HG03354 (cell line): Measurements from ENCODE around the gene CPT1B.

Experiments used
- ATAC-seq: cut with Tn5 transposase; IDR thresholded peaks from one replicate; pipeline ENCODE4 v1.9.1; 2021; ENCODE audit warnings: mild to moderate bottlenecking; ENCODE audit not compliant: unreplicated experiment, poor library complexity, severe bottlenecking

Gene CPT1B

DNA sequence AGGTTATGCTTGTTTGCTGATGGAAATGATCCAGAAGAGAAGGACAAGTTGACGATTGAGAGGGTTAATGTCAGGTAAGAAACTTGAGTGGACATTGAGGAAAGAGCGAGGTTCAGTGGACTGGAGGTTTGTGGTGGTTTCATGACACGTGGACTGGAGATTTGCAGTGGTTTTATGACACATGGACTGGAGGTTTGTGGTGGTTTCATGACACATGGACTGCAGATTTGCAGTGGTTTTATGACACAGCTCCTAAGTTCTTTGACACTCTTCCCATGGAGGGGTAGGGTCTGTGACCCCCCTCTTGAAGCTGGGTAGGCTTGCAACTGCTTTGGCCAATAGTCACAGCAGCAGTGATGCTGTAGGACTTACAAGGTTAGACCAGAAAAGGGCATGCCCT lies 17.0 kb upstream of the CPT1B start:
- no peak for ATAC-seq

DNA sequence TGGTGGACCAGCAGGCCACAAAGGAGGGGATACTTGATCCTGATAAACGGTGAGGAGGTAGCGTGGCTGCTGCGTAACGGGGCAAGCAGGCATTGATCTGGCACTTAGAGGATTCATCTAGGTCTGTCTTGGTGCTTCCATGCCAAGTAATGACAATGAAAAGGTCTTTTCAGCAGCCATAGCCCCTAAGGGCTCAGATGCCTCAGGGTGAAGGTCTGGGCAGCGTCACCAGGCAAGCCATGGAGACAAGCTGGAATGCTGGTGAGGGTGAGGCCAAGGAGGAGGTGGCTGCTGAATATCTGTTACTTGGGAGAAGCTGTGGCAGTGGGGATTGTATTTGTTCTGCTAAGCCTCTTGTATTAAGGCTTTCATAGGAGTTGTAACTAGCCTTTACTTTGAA lies 9.2 kb upstream of the CPT1B start:
- no peak for ATAC-seq

DNA sequence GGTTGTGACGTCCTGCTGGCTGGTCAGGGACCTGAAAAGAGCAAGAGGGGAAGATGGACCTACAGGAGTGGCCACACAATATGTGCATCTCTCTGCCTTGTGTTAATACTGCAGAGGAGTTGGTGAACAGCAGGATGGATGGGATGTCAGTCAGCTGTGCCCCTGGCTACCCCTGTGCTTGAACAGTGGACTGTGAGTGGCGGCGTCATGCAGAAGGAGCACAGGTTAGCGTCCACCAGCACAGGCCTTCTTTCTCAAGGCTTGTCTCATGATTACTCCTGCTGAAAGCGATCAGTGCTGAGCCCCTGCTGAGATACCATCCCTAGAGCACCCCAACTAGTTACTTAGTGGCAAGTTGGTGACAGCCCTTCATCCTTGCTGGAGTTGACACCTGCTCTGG lies 8.2 kb upstream of the CPT1B start:
- no peak for ATAC-seq

DNA sequence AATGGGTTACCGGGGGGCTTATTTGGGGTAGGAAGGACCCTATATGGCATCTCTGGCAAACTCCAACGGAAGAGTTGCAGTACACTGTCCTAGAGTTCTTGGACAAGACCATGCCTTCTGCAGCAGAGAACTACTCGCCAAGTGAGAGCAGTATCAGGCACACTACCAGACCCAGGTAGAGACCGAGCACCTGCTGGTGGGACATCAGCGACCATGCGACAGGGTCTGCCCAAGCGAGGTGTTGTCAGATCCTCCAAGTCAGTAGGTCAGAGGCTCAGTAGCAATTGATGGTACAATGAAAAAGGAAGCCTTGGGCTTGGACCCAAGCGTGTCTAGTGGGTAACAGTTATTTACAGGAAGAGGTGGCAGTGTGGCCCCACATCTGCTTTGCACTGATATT lies 7.6 kb upstream of the CPT1B start:
- ATAC-seq = no peak

DNA sequence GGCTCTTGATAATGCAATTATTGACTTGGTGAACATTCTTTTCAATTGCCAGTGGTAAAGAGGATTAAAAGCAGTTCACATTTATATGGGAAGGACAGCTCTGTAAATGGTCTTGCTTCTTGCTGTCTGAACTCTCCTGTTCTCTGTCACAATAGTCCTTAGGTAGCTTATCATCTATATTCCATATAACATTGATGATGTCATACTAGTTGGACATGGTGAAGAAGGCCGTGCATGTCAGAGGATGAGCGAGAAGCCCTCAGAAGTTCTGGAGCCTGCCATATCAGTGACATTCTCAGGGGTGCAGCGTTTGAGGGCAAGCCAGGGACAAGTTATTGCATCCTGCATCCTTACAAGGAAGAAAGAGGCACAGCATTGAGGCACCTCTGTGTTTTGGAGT lies 7.0 kb upstream of the CPT1B start:
- no peak for ATAC-seq

DNA sequence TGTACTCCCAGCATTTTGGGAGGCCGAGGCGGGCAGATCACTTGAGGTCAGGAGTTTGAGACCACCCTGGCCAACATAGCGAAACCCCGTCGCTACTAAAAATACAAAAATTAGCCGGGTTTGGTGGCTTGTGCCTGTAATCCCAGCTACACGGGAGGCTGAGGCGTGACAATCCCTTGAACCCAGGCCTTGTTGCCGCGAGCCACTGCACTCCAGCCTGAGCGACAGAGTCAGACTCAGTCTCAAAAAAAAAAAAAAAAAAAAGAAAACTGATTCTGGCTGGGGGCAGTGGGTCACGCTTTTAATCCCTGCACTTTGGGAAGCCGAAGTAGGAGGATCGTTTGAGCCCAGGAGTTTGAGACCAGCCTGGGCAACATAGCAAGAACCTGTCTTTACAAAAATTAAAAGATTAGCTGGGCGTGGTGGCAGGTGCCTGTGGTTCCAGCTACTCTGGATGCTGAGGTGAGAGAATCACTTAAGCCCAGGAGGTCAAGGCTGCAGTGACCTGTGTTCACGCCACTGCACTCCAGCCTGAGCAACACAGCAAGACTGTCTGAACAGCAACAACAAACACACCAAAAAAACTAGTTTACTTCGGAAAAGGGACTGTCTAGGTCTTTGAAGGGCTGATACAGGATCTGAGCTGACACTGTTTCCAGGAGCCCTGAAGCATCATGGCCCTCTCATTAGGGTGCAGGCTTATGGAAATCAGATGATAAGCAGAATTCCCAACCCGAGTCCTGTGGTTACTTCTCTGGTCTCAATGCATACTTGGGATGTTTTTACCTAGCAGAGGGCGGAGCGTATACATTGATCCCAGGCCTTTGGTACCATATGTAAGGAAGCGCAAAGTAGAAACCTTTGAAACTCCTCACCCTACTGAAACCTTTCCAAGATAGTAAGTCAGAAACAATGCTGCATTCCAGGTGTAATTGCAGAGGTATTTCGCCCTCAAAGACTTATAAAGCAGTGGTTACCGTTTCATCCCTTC lies 6.2 kb upstream of the CPT1B start:
- no peak for ATAC-seq

DNA sequence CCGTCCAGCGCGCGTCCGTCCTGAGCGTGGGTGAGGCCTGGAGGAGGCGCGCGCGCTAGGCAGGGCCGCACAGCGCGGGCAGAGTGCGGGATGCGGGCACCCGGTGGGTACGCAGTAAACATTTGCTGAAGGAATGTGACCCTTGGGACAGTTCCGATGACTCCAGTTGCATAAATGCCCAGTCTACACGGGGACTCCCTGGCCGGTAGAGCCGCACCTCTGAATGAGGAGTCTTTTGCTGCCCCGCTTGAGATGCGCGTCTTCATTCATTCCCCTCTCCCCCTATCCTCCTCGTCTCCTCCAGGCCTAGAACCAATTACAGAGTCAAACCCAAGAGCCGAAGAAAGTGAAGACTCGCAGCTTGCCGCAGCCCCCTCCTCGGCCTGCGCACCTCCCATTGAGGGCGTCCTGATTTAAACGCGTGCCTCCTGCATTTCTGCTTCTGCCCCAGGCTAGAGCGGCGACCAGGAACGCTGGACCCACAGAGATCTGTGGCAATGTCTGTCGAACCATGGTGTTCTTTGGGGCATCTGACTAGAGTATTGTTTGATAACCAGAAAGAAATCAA lies 5.2 kb upstream of the CPT1B start:
- peak; percentile 34 for ATAC-seq

DNA sequence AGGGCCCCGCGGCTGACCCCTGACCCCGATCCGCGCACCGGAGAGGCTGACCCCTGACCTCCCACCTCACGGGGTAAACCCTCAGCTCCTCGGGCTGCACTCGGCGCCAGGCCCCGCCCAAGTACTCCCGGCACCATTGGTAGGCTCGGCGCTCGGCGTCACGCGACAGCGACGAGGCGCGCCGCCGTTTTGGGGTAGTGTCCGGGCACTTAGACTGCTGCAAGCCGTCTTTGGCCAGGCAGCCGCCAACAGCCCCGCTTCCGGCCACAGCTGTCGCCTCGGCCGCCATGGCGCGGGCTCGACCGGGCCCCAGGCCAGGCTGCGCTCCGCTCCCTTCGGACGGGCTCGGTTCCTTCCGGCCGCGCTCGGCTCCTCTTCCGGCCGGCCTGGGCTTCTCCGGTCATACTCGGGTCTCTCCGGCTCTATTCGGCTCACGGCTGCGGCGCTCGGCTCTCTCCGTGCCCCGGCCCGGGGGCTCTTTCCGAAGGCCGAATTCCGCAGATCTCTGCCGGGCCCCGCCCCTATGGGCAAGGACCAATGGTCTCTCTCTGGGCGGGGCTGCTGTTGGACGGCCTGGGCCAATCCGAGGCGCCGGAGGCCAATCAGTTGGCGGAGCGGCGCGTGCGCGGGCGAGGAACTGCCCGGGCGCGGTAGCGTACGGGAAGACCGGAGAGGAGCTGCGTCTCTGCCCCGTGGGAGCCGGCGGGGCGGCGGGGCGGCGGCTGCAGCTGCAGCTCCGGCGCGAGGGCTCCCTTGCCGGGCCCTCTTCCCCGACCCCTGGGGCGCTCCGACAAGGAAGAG lies 4.5 kb upstream of the CPT1B start, which contains the start of gene CHKB:
Gene CHKB, minus strand, starts transcription at position 357 of the 801 bp plus-strand sequence. Its CDS starts 68 bp downstream, at position 289.
- peak; percentile 87 for ATAC-seq

DNA sequence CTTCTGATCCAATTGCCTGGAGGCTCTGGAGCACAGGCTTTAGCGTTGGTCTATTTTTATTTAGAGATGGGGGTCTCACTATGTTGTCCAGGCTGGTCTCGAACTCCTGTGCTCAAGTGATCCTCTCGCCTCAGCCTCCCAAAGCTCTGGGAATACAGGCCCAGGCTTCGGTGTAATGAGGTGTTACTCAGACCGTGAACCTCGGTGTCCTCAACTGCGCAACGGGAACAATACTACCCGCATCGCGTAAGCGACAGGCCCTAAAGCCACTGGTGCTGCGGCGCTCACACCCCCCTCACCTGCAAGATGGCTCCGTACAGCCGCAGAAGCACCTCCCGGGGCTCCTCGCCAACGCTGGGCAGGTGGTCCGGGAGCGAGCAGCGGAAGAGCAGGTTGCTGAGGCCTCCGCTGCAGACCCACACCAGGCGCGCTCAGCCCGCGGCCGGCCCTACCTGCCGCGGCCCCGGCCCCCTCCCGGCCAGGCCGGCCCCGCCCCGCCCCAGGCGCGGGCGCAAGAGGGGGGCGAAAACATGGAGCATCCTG lies 3.8 kb upstream of the CPT1B start:
- ATAC-seq = peak; percentile 29

DNA sequence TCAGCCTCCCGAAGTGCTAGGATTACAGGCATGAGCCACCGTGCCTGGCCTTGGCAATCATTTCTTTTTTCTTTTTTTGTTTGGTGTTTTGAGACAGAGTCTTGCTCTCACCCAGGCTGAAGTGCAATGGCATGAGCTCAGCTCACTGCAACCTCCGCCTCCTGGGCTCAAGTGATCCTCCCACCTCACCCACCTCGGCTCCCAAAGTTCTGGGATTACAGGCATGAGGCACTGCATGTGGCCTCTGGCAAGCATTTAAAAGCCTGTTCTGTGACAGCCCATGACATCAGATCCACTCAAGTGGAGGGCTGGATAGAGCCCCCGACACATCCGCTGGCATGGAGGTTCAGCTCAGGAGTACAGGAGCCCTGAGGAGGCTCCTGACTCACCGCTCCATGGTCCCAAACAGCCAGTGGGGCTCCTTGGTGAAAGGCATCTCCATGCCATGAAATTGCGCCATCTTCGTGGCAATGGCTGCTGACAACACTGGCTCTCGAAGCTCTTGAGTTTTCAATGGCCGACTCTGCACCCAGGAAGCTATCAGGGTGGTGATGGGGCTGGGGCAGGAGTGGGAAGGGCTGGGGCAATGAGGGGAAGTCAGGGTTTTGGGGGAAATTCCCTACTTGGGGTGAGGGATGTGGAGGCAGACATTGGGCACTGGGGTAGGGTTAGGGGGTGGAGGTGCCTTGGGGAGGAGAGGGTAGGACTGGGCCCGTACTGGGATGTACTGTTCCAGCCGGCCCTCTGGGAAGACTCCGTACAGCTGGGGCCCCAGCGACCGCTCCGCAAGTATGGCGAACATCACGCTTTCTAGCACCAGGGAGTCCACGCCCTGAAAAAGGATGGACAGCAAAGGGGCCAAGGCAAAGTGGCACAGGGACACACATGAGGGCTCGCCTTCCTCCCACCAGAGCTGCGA lies 3.1 kb upstream of the CPT1B start:
- ATAC-seq = no peak

DNA sequence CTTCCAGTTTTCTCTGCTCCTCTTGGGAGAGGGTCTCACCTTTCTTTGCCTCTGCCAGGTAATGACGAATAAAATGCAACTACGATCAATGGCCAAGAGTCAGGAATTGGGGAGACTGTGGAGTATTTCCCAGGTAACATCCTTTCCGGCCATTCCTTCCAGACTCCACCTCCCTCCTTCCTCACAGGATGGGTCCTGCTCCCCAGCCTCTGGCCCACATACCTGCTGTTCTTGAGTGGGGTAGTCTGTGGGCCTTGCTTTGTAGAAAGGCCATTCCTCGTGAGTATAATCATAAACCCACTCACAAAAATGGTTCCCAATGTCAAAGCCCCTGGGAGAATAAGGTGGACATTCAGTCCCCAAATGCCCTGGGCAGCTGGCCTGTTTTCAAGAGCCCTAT lies 1.5 kb upstream of the CPT1B start:
- ATAC-seq = no peak

DNA sequence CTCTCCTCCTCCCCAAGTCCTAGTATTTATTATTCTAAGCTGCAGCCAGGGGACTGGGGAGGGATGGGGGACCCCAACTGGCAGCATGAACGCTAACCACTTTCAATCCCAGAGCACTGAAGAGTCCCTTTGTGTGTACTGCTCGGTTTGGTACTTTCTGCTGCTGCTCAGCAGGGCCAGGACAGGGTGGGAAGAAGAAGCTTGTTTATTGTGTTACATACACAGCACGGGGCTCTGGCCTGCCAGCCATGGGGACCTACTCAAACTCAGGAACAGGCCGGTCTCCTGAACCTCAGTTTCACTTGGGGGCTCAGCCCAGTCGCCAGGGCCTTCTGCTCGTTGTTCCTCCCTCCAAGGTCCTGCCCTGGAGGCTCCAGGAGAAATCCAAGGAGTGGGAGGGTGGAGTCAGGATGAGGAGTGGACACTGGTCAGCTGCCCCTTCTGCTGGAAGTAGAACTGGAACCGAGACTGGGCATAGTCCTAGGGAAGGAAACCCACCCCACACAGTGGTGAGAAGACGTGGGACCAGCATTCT lies 616 bp upstream of the CPT1B start:
- no peak for ATAC-seq

DNA sequence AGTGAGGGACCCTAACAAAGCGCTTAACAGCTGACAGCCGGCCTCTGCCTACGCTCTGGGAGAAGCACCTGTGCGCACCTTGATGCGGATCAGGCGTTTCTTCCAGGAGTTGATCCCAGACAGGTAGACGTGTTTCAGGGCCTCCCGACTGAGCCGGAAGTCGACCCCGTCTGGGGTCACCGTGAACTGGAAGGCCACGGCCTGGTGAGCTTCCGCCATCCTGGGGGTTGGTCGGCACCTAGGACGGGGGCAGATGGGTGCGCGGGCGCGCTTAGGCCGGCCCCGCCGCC lies 585 bp downstream of the CPT1B start:
- ATAC-seq = no peak

DNA sequence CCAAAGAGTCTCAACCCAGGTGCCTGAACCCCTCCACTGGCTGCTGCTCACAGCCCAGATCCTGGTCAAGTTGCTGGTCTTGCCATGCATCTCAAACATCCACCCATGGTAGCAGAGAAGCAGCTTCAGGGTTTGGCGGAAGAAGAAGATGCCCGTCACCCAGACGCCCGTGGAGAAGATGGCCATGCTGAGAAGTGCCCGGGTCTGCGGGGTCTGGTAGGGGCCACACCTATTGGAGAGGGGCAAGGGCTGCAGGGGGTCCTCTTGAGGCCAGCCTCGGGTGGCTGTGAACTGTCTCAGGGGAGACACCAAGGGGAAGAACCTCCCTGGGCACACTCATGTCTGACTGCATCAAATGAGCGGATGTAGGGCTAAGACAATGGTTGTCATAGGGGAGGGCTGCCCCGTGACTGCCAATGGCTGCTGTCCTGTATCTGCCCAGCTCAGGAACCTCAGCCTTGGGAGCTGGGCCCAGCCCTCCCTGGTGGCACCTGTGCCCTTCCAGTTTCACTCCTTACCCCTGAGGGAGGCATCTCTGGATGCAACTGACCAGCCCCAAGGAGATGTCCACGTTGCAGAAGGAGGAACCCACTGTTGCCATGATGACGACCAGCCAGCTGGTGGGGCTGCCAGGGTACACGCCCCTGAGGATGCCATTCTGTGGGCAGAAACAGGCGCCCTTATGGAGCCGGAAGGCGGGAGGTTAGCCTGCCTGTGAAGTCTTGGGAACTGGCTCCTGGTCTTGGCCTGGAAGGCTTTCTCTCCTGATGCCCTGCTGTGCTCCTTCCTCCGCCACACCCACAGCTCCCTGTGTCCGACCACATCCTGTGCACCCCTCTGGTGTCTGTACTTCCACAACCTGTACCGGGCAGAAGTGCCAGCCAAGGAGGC lies 1.2 kb downstream of the CPT1B start:
- no peak for ATAC-seq

DNA sequence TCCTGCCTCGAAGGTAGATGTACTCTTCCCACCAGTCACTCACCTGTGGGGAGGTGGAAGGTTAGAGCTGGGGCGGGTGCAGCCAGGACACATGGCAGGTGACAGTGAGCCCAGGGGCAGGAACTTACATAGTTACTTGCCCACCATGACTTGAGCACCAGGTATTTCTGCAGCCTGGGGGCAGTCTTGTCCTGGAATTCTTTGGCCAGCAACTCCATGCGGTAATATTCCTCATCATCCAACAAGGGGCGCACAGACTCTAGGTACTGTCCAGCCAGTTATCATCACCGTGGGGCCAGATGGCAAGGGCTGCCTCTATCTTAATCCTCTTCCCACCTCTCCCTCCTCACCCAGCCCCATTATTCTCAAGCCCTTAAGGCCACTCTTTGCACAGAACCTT lies 2.2 kb downstream of the CPT1B start:
- no peak for ATAC-seq

DNA sequence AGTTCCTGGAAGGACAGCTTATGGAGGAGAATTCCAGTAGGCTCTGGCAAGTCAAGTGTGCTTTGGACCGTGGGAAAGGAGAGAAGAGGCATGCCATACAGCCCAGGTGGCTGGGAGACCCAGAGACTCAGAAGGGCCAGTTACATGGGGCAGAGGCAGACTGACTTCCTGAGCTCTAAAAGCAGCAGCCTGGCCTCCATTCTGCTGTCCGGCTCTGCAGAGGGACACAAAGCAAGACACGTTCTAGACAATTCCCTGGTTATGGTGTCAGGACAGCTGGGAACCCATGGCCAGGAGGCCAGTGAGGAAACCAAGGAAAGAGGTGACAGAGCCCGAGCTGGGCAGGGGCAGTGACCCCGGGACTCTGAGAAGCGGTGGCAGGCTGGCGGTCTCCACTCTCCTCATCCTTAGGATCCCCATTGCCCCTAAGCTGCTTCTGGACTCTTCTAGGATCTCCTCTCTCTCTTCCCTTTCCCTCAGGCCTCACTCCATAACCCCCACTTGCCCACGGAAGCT lies 2.7 kb downstream of the CPT1B start:
- no peak for ATAC-seq

DNA sequence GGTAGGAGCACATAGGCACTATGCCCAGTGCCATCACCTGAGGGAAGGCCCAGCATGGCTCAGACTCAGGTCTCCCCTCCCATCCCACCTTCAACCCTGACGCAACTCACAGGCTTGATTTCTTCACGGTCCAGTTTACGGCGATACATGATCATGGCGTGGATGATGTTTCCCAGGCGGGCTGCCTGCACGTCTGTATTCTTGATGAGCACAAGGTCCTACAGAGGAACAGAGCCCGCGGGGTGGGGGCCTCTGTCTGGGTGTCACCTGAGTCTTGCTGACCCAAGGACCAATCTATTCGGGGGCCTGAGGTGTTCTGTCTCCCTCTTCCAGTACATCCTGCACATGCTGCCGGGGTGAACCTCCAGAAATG lies 3.9 kb downstream of the CPT1B start:
- no peak for ATAC-seq
